ENCODE results near the gene TANGO6. TPM values are rescaled to one million over a fixed set of nuclear protein-coding genes. Genes with fewer than 3 reads are reported as not detected.
"Not testable (repeated sequence)": the region's sequence is repeated elsewhere in the genome, so short reads cannot be mapped to it uniquely, and the experiment has no call there.

The TANGO6 gene
- 26.6 TPM for total RNA-seq

DNA sequence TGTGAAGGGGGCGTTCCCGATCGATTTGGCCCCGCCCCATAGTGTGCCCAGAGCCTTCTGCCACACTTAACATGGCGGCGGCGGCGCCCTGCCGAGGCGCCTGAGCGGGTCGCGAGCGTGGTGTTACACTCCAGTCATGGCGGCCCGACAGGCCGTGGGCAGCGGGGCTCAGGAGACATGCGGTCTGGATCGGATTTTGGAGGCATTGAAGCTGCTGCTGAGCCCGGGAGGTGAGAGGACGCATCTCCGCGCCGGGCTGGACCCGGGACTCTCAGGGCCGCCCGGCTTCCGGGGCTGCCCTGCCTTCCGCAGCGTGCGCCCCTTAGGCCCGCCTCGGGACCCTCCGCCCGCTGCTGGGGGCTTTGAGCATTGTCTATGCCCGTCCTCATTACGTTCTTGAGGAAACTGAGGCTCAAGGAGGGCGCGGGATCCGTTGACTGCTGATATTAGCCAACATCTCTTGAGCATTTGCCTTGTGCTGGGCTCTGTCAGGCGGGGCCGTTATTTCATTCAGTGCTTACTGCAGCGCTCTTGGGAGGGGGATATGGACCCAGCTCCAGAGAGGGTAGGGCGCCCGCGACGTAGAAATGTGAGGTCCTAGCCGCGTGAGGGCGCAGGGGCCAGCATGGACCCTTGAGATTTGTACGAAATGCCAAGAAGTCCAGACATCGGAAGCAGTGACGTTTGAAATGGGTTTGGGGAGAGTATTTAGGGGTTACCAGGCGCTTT, at the start of gene TANGO6:
TANGO6 (plus strand) TSS at position 50 of the 729 bp plus-strand sequence; CDS start at position 137, 87 bp downstream.
- DNase-seq (ENCODE audit: low spot score) = peak; percentile 86

DNA sequence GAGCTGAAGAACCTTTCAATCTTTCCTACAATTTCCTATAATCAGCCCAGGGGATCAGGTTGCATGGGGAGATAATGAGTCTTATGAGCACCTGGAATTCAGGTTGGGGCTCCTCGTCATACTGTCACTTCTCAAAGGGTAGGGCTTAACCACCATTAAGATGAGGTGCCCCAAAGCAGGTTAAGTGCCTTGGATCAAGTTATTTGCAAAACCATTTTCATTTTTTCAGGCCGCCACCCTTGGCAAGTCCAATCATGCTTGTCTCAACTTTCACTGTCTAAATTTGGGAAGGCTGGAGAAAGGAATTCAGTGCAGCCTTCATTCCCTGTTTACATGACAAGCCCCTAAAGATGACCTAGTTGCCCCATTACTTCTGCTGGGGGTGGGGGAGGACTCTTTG, 44.9 kb upstream of the TANGO6 start:
- DNase-seq (ENCODE audit: low spot score) = no peak

DNA sequence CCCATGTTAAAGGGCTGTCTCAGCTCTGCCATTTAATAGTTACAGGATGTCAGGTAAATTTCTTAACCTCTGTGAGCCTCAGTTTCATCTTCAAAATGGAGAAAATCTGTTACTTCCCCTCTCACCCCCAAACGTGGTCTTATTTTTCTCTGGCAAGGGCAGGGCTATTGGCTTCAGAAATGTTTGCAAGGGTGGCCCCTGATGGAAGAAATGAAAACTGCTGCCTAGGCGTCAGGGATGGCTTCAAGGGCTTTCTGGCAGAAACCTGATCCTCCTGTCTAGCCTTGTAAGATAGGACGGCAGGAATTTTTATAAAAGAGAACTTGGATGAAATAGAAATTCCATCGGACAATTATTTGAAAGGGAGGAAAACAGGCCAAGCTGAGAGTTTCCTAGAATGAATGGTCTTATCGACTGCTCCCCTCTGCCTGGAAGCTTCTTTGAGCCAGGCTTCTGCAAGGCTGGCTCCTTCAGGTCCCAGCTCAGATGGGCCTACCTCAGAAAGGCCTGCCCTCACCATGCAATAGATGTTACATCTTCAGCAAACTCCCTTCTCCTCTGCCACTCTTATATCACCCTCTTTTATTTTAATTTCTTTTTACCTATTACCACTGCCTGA, 43.0 kb upstream of the TANGO6 start:
- peak; percentile 79 for DNase-seq (ENCODE audit: low spot score)

DNA sequence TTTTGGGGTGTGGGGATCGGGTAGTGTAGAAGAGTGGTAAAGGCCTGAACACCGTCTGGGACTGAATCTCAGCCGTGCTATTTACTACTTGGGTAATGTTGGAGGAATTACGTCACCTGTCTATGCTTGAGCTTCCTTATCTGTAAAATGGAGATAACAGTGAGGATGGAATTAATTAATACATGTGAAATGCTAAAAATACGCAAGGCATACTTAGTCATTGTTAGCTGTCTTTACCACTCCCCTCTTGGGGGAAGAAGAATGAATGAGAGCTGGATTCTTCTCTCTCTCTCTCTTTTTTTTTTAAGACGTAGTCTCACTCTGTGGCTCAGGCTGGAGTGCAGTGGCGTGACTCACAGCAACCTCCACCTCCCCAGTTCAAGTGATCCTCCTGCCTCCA, 41.1 kb upstream of the TANGO6 start:
- DNase-seq (ENCODE audit: low spot score) = no peak

DNA sequence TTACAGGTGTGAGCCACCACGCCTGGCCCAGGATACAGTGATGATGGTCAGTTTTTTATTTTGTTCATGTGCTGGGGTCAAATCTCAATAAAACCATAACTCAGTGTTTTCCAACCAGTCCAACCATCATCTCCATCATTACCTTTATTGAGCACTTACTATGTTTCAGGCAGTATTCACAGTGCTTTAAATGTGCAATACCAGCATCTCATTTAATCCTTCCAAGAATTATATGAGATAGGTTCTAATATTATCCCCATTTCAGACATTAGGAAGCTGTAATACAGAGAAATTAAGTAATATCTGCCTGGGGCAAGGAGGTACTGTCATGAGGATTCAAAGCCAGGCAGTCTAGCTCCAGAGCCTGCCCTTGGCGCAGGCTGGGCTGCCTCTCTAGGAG, 36.9 kb upstream of the TANGO6 start:
- DNase-seq (ENCODE audit: low spot score) = no peak

DNA sequence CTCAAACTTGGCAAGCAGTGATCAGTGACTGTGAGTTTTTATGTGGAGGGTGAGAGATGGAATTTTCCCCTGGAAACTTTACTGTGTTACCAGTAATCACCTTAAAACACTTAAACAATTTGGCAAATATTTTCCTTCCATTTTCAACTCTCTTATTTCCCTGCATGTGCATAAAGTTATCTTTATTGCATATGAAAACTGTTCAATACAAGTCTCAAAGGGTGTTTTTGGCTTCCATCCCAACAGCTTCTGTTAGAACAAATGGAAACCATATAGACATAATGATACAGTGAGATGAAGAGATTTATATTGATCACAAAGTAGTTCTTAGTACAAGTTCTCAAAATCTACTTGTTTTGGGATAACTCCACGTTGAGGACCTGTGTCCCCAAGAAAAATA, 36.4 kb upstream of the TANGO6 start:
- no peak for DNase-seq (ENCODE audit: low spot score)

DNA sequence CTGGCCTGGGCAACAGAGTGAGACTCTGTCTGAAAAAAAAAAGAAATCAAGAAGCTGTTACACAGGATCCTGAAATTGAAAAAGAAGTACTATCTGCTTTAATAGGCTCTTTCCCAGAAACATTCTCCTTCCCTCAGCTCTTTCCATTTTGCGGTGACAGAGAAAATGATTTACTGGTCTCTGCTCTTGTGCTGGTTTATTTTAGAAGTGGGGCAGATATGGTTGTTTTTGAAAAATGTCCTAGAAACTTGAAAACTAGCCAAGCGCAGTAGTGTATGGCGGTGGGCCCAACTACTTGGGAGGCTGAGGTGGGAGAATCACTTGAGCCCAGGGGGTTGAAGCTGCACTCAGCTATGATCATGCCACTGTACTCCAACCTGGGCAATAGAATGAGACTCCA, 28.8 kb upstream of the TANGO6 start:
- no peak for DNase-seq (ENCODE audit: low spot score)

DNA sequence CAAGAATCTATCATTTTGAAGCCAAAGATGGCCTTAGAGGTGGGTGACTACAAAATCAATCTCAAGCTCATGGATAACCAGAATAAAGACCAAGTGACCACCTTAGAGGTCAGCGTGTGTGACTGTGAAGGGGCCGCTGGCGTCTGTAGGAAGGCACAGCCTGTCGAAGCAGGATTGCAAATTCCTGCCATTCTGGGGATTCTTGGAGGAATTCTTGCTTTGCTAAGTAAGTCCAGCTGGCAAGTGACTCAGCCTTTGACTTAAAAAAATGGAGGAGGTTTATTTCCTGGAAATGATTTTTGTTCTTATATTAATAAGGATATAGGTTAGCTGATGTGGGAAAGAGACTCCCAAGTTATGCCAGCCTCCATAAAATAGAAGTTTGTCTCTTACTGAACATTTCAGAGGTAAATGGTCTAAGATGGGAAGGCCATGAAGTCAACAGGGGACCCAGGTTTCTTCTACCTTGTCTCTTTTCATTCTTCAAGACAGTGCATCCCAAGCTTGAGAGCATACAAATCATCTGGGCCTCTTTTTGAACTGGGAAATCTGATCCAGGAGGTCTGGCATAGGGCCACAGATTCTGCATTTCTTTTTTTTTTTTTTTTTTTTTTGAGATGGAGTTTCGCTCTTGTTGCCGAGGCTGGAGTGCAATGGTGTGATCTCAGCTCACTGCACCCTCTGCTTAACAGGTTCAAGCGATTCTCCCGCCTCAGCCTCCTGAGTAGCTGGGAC, 19.8 kb upstream of the TANGO6 start:
- no peak for DNase-seq (ENCODE audit: low spot score)

DNA sequence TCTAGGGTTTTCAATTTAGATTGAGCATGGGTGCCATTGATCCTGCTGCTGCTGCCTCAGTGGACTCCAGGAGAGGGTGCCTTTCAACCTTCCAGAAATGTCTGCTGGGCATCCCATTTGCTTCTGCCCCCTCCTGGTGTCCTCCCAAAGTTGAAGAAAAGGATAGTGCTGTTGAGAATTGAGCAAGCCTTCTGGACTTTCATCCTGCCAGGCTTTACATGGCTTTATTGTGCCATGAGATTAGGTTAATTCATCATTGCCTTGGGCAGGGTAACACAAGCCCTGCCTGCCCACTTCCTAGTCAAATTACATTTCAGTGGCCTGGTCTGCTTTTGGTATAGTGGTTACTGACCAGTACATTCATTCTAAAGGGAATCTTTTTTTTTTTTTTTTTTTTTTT, 17.9 kb upstream of the TANGO6 start:
- DNase-seq (ENCODE audit: low spot score) = no peak

DNA sequence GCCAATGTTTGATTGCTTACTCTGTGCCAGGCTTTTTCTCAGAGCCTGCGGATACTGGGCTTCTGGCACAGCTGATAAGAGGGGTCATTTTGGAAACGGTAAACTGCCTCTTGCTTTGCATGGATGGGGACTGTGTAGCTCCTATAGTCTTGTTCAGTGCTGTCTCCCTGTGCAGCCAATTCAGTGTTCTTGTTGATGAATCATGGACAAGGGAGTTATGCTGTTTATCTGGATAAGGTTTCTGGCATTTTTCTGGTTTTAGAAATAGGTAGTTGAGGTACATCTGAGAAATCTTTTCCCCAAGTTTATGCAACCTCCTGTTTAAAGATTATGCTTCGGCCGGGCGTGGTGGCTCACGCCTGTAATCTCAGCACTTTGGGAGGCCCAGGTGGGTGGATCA, 16.7 kb upstream of the TANGO6 start:
- no peak for DNase-seq (ENCODE audit: low spot score)

DNA sequence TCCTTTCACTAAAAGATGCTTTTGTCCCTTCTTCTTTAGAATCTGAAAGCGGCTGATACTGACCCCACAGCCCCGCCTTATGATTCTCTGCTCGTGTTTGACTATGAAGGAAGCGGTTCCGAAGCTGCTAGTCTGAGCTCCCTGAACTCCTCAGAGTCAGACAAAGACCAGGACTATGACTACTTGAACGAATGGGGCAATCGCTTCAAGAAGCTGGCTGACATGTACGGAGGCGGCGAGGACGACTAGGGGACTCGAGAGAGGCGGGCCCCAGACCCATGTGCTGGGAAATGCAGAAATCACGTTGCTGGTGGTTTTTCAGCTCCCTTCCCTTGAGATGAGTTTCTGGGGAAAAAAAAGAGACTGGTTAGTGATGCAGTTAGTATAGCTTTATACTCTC, 10.1 kb upstream of the TANGO6 start:
- no peak for DNase-seq (ENCODE audit: low spot score)

DNA sequence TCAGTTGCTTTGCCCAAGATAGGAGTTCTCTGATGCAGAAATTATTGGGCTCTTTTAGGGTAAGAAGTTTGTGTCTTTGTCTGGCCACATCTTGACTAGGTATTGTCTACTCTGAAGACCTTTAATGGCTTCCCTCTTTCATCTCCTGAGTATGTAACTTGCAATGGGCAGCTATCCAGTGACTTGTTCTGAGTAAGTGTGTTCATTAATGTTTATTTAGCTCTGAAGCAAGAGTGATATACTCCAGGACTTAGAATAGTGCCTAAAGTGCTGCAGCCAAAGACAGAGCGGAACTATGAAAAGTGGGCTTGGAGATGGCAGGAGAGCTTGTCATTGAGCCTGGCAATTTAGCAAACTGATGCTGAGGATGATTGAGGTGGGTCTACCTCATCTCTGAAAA, 8.8 kb upstream of the TANGO6 start:
- no peak for DNase-seq (ENCODE audit: low spot score)

DNA sequence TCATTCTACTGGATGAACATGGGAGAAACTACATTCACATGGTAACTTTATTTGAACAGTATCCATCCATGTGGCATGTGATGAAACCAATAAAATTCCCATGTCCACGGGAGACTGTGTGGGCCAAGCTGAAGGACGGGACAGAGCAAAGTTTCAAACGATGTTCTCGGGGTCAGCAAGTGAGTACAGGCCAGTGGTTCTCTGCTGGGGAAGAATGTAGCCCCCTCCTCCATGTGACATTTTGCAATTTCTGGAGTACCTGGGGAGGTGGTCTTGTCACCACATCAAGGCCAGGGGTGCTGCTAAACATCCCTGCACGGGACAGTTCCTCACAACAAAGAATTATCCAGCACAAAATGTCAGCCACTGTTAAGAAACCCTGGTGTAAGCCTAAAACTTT, 7.4 kb upstream of the TANGO6 start:
- no peak for DNase-seq (ENCODE audit: low spot score)

DNA sequence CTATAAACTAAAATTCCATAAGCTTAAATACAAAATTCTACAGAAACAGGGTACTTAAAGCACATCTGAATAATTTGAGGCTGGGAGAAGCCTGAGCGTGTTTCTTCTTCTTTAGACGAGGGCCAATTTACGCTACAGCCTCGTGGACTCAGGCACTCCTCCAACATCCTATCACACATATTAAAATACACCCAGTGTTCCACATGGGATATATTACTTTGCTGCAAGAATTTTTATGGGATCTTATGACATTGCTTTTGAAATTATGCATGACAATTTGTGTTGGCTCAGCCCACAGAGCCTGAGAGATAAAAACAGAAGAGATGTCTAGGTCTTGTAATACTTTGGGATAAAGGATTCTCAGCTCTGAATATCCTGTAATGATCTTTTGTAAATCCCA, 3.5 kb upstream of the TANGO6 start:
- DNase-seq (ENCODE audit: low spot score) = no peak

DNA sequence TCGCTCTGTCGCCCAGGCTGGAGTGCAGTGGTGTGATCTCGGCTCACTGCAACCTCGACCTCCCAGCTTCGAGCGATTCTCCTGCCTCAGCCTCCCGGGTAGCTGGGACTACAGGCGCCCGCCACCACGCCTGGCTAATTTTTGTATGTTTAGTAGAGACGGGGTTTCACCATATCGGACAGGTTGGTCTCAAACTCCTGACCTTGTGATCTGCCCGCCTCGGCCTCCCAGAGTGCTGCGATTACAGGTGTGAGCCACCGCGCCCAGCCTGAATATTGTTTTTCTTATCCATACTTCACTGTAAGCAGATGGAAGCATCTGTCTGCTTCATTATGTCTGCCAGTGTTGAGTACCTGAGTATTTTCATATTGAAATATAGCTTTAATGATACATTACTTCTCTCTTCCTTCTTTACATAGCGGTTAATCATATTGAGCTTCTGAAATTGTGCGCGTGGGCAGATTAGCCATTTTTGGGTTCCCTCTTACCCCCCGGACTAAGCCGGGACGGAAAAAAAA, 308 bp upstream of the TANGO6 start:
- not testable (repeated sequence) for DNase-seq (ENCODE audit: low spot score)

DNA sequence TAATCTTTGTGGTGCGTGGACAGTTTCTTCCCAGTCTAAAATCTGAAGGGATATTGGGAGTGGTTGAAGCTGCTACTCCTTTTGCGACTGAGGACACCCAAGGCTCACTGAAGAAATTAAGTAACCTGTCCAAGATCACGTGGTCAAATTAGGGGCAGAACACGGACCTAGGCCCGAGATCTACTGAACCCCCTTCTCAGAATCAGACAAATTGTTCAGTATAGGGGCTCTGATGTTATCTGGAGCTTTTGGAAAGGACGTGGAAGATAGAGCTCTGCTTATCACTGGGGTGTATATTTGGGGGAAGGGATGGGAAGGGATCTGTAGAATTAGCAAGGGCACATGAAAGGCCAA, 857 bp downstream of the TANGO6 start:
- no peak for DNase-seq (ENCODE audit: low spot score)

DNA sequence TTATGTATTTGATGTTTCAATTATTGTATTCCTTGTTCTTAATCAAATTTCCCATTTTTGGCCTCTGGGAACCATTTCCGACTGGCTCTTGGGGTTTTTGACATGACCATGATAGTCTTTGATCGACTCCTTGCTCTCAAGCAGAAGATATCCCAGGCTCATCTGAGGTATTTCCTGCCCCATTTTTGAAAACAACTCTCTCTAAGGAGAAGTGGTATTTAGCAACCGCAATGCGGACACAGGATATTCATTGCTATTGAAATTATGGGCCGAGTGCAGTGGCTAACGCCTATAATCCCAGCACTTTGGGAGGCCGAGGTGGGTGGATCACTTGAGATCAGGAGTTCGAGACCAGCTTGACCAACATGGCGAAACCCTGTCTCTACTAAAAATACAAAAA, 5.5 kb downstream of the TANGO6 start:
- DNase-seq (ENCODE audit: low spot score) = no peak

DNA sequence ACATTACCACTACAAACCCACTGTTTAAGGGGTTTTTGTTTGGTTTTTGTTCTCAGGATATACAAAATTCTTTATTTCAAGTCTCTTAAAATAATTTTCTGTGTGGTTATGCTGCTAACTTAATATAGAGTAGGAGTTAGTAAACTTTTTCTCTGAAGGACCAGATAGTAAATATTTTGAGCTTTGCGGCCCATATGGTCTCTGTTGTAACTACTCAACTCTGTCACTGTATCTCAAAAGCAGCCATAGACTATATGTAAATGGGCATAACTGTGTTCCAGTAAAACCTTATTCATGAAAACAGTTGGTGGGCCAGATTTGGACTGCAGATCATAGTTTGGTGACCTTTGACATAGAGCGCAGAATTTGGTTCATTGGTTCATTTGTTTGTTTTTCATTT, 7.2 kb downstream of the TANGO6 start:
- no peak for DNase-seq (ENCODE audit: low spot score)

DNA sequence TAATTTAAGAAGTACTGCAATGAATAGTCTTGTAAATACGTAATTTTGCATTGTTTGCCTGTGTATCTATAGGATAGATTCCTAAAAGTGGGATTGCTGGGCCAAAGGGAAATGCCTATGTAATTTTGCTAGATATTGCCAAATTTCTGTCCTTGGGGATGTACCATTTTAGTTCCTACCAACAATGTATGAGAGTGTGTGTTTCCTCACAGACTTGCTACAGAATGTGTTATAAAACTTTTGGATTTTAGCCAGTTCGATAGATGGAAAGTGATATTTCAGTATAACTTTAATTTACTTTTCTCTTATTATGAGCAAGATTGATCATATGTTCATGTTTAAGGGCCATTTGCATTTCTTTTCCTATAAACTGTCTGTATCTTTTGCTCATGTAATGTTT, 8.3 kb downstream of the TANGO6 start:
- DNase-seq (ENCODE audit: low spot score) = no peak

DNA sequence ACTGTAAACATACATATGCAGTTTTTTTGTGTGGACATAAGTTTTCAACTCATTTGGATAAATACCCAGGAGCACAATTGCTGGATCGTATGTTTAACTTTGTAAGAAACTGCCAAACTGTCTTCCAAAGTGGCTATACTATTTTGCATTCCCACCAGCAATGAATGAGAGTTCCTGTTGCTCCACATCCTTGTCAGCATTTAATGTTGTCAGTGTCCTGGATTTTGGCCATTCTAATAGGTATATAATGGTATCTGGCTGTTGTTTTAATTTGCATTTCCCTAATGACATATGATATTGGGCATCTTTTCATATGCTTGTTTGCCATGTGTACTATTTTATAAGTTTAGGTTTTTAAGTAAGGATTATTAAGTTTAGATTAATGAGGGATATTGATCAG, 14.1 kb downstream of the TANGO6 start:
- DNase-seq (ENCODE audit: low spot score) = no peak

DNA sequence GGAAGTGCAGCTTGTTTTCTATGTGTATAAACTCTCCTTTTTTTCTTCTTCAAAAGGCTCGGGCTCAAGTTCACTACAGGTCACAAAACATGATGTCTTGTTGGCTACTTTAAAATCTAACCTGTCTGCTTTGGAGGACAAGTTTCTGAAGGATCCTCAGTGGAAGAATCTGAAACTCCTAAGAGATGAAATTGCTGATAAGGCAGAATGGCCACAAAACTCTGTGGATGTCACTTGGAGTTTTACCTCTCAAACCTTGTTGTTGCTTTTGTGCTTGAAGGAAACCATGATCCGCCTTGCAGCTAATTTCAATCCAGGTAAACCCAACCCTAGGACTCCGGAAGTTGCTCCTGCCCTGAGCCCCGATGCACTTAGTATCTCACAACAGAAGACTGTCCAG, 16.5 kb downstream of the TANGO6 start:
- DNase-seq (ENCODE audit: low spot score) = no peak

DNA sequence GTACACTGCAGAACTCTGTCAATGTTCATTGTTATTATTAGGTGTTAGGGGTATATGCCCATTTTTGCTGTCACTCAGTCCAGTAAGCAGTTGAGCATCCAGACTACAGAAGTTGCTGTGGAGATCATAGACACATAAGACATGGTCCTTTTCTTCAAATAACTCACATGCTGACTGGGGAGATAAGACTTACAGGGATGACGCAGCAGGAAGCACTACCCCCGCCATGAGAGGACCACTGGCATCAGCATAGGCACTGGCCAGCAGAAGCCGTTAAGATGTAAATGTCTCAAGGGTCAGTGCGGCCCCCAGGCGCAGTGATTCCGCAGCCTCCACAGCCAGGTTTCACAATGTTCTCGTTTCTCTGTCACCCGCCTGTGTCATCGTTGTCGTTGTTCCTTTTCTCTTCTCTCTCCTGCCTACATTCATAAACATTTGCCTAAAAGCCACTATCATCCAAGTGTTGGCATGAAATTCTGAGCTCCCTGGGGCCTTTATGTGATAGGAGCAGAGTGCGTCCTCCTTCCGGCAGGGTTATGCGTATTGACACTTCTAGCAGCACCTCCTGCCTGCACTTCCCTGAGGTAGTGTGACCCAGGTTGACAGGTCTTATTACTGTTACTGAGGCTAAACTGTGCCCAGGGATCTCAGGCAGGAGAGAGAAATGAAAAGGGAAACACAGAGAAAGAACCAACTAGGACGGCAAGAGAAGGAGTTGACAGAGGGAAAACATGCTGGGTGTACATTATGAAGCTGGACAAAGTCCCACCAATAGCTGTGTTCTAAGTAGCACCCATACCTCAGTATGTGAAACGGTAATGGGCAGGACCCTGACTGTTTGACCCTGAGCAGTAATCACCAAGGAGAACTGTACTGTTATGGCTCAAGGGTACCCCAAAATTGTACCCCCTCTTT, 17.9 kb downstream of the TANGO6 start:
- no peak for DNase-seq (ENCODE audit: low spot score)

All from ureter (tissue), 1 donor.